Cortex of kidney (tissue), 1 donor: ENCODE data around the gene PEBP1.

Source experiments
- DNase-seq: peaks from one replicate; lab custom pipeline; 2025; lab: John Stamatoyannopoulos, UW

PEBP1 gene

GRCh38 chr12:118193958-118194357, 58.0 kb downstream of the PEBP1 start:
- no peak for DNase-seq
